CD4-positive, alpha-beta T cell treated with Interferon gamma for 1 hour (primary cell): Measurements from ENCODE around the gene LEMD3.

Experiments
- DNase-seq: peaks from one replicate; pipeline ENCODE4 v3.0.0-alpha.2; 2020

The LEMD3 gene

GRCh38 chr12:65170209-65170881, 962 bp downstream of the LEMD3 start:
- peak; percentile 71 for DNase-seq

GRCh38 chr12:65171073-65171472, 1.7 kb downstream of the LEMD3 start:
- DNase-seq: no peak

GRCh38 chr12:65171870-65172269, 2.5 kb downstream of the LEMD3 start:
- DNase-seq: no peak

GRCh38 chr12:65175385-65175784, 6.0 kb downstream of the LEMD3 start:
- DNase-seq: no peak

- DNase-seq: no peak
These were observed 12.8 kb downstream of the LEMD3 start for GRCh38 chr12:65182012-65182739.

- DNase-seq: no peak
These were observed 14.9 kb downstream of the LEMD3 start for GRCh38 chr12:65184176-65184857.

GRCh38 chr12:65184858-65185229, 15.5 kb downstream of the LEMD3 start:
- no peak for DNase-seq

GRCh38 chr12:65187665-65188064, 18.3 kb downstream of the LEMD3 start:
- DNase-seq: no peak

- no peak for DNase-seq
These were observed 18.9 kb downstream of the LEMD3 start for GRCh38 chr12:65188179-65188701.

GRCh38 chr12:65189028-65189718, 19.8 kb downstream of the LEMD3 start:
- no peak for DNase-seq

- DNase-seq: no peak
These were observed 23.7 kb downstream of the LEMD3 start for GRCh38 chr12:65192963-65193516.

- DNase-seq: no peak
These were observed 25.6 kb downstream of the LEMD3 start for GRCh38 chr12:65194949-65195348.

GRCh38 chr12:65195387-65196055, 26.1 kb downstream of the LEMD3 start:
- no peak for DNase-seq

- DNase-seq: no peak
These were observed 27.6 kb downstream of the LEMD3 start for GRCh38 chr12:65196762-65197567.

GRCh38 chr12:65199604-65200003, 30.2 kb downstream of the LEMD3 start:
- no peak for DNase-seq

GRCh38 chr12:65200007-65200665, 30.8 kb downstream of the LEMD3 start:
- DNase-seq: no peak

- DNase-seq: no peak
These were observed 34.0 kb downstream of the LEMD3 start for GRCh38 chr12:65203376-65203775.

- no peak for DNase-seq
These were observed 35.6 kb downstream of the LEMD3 start for GRCh38 chr12:65204886-65205525.

GRCh38 chr12:65205886-65206285, 36.5 kb downstream of the LEMD3 start:
- DNase-seq: no peak

- DNase-seq: no peak
These were observed 38.7 kb downstream of the LEMD3 start for GRCh38 chr12:65208125-65208524.
